ENCODE results near the gene NPPA. TPM values are rescaled to one million over a fixed set of nuclear protein-coding genes. Genes with fewer than 3 reads are reported as not detected.

The NPPA gene
- total RNA-seq, 2 experiments from 2014 or later = not detected

GRCh38 chr1:11869104-11869503, 21.5 kb upstream of the NPPA start:
- Mint-ChIP-seq H3K4me3 (no peak overlapping the region), H3K27me3 (peaks cover 19% of the 10 kb centered on the region), H3K4me1 (no peaks in the 10 kb centered on the region), H3K9me3 (no peaks in the 10 kb centered on the region), H3K36me3 (ENCODE audit: low read depth) (no peaks in the 10 kb centered on the region), H3K27ac (no peak overlapping the region)
- no peak for DNase-seq
- ChIA-PET CTCF (interaction anchor here (0.8 kb wide), 1 partner anchor 24 kb away, joined by 3 read pairs; no protein-coding TSS in a partner anchor), POLR2A (interaction anchor here (1.6 kb wide), 1 partner anchor 39 kb away, joined by 7 read pairs; no protein-coding TSS in a partner anchor)

GRCh38 chr1:11868331-11868980, 20.9 kb upstream of the NPPA start:
- ChIA-PET POLR2A (interaction anchor here (1.6 kb wide), 1 partner anchor 39 kb away, joined by 7 read pairs; no protein-coding TSS in a partner anchor), CTCF (interaction anchor here (0.6 kb wide), 1 partner anchor 100 kb away, joined by 3 read pairs; no protein-coding TSS in a partner anchor)
- Mint-ChIP-seq H3K4me1 (no peaks in the 10 kb centered on the region), H3K27ac (no peak overlapping the region), H3K36me3 (ENCODE audit: low read depth) (no peaks in the 10 kb centered on the region), H3K4me3 (no peak overlapping the region), H3K27me3 (peaks cover 18% of the 10 kb centered on the region), H3K9me3 (no peaks in the 10 kb centered on the region)
- no peak for DNase-seq

GRCh38 chr1:11862890-11863289, 15.3 kb upstream of the NPPA start:
- Mint-ChIP-seq H3K27ac (no peak overlapping the region), H3K4me1 (no peaks in the 10 kb centered on the region), H3K9me3 (no peaks in the 10 kb centered on the region), H3K27me3 (peaks cover 50% of the 10 kb centered on the region), H3K4me3 (no peak overlapping the region), H3K36me3 (ENCODE audit: low read depth) (no peaks in the 10 kb centered on the region)
- ChIA-PET CTCF (interaction anchor here (0.6 kb wide), 1 partner anchor 17 kb away, joined by 3 read pairs; no protein-coding TSS in a partner anchor), POLR2A (no interaction called here)
- no peak for DNase-seq

GRCh38 chr1:11860587-11860986, 13.0 kb upstream of the NPPA start:
- no peaks in the 10 kb centered on the region for H3K9me3 Mint-ChIP-seq
- CTCF ChIA-PET = interaction anchor here (0.9 kb wide), 1 partner anchor 14 kb away, joined by 4 read pairs; no protein-coding TSS in a partner anchor
- POLR2A ChIA-PET = interaction anchor here (0.9 to 2.0 kb wide), 2 partner anchors 48 to 50 kb away, joined by 3 to 14 read pairs; no protein-coding TSS in a partner anchor
- no peak overlapping the region for H3K27ac Mint-ChIP-seq
- no peak for DNase-seq
- H3K4me3 Mint-ChIP-seq = no peak overlapping the region
- peaks cover 59% of the 10 kb centered on the region for H3K27me3 Mint-ChIP-seq
- H3K36me3 Mint-ChIP-seq (ENCODE audit: low read depth) = no peaks in the 10 kb centered on the region
- H3K4me1 Mint-ChIP-seq = no peaks in the 10 kb centered on the region

GRCh38 chr1:11860083-11860482, 12.5 kb upstream of the NPPA start:
- ChIA-PET POLR2A (interaction anchor here (0.9 to 2.0 kb wide), 2 partner anchors 48 to 50 kb away, joined by 3 to 14 read pairs; no protein-coding TSS in a partner anchor), CTCF (no interaction called here)
- Mint-ChIP-seq H3K27ac (no peak overlapping the region), H3K36me3 (ENCODE audit: low read depth) (no peaks in the 10 kb centered on the region), H3K27me3 (peaks cover 59% of the 10 kb centered on the region), H3K9me3 (no peaks in the 10 kb centered on the region), H3K4me3 (no peak overlapping the region), H3K4me1 (no peaks in the 10 kb centered on the region)
- no peak for DNase-seq

GRCh38 chr1:11858968-11859871, 11.6 kb upstream of the NPPA start:
- H3K4me3 Mint-ChIP-seq = no peak overlapping the region
- ChIA-PET CTCF (no interaction called here), POLR2A (interaction anchor here (2.0 kb wide), 1 partner anchor 49 kb away, joined by 14 read pairs; no protein-coding TSS in a partner anchor)
- DNase-seq = peak; percentile 73
- no peaks in the 10 kb centered on the region for H3K36me3 Mint-ChIP-seq (ENCODE audit: low read depth)
- no peaks in the 10 kb centered on the region for H3K9me3 Mint-ChIP-seq
- H3K27me3 Mint-ChIP-seq = peaks cover 58% of the 10 kb centered on the region
- no peaks in the 10 kb centered on the region for H3K4me1 Mint-ChIP-seq
- no peak overlapping the region for H3K27ac Mint-ChIP-seq

- POLR2A ChIA-PET = interaction anchor here (2.0 kb wide), 1 partner anchor 50 kb away, joined by 14 read pairs; no protein-coding TSS in a partner anchor
Observed at GRCh38 chr1:11858613-11858967, 11.0 kb upstream of the NPPA start, which contains the start of gene NPPB. Gene NPPB (minus strand): TSS chr1:11858945. CDS start chr1:11858833, 112 bp downstream.

GRCh38 chr1:11858158-11858557, 10.6 kb upstream of the NPPA start:
- no peaks in the 10 kb centered on the region for H3K36me3 Mint-ChIP-seq (ENCODE audit: low read depth)
- H3K27me3 Mint-ChIP-seq = peaks cover 61% of the 10 kb centered on the region
- ChIA-PET POLR2A (no interaction called here), CTCF (no interaction called here)
- H3K4me3 Mint-ChIP-seq = no peak overlapping the region
- no peak for DNase-seq
- no peaks in the 10 kb centered on the region for H3K4me1 Mint-ChIP-seq
- no peak overlapping the region for H3K27ac Mint-ChIP-seq
- no peaks in the 10 kb centered on the region for H3K9me3 Mint-ChIP-seq

More at GRCh38 chr1:11858613-11858967, 11.0 kb upstream of the NPPA start, which contains the start of gene NPPB:
- H3K27me3 Mint-ChIP-seq = peaks cover 61% of the 10 kb centered on the region
- no peaks in the 10 kb centered on the region for H3K9me3 Mint-ChIP-seq
- no peaks in the 10 kb centered on the region for H3K4me1 Mint-ChIP-seq
- no peak within 1 kb of the TSS for H3K4me3 Mint-ChIP-seq
- H3K27ac Mint-ChIP-seq = no peak within 1 kb of the TSS
- CTCF ChIA-PET = no interaction called here
- no peaks in the 10 kb centered on the region for H3K36me3 Mint-ChIP-seq (ENCODE audit: low read depth)
- no peak for DNase-seq

- H3K27me3 Mint-ChIP-seq = peaks cover 61% of the 10 kb centered on the region
- no peaks in the 10 kb centered on the region for H3K4me1 Mint-ChIP-seq
- no peaks in the 10 kb centered on the region for H3K36me3 Mint-ChIP-seq (ENCODE audit: low read depth)
- ChIA-PET CTCF (interaction anchor here (1.2 kb wide), 1 partner anchor 11 kb away, joined by 3 read pairs; no protein-coding TSS in a partner anchor), POLR2A (interaction anchor here (2.3 kb wide), 1 partner anchor 51 kb away, joined by 11 read pairs; no protein-coding TSS in a partner anchor)
- no peak for DNase-seq
- H3K27ac Mint-ChIP-seq = no peak overlapping the region
- no peak overlapping the region for H3K4me3 Mint-ChIP-seq
- no peaks in the 10 kb centered on the region for H3K9me3 Mint-ChIP-seq
Observed at GRCh38 chr1:11857164-11857851, 9.7 kb upstream of the NPPA start.

GRCh38 chr1:11856698-11857097, 9.1 kb upstream of the NPPA start:
- no peak overlapping the region for H3K4me3 Mint-ChIP-seq
- H3K36me3 Mint-ChIP-seq (ENCODE audit: low read depth) = no peaks in the 10 kb centered on the region
- H3K27me3 Mint-ChIP-seq = peaks cover 58% of the 10 kb centered on the region
- no peaks in the 10 kb centered on the region for H3K9me3 Mint-ChIP-seq
- H3K4me1 Mint-ChIP-seq = no peaks in the 10 kb centered on the region
- ChIA-PET POLR2A (interaction anchor here (2.3 kb wide), 1 partner anchor 51 kb away, joined by 11 read pairs; no protein-coding TSS in a partner anchor), CTCF (interaction anchor here (1.2 kb wide), 1 partner anchor 10 kb away, joined by 3 read pairs; no protein-coding TSS in a partner anchor)
- no peak for DNase-seq
- H3K27ac Mint-ChIP-seq = no peak overlapping the region

- Mint-ChIP-seq H3K36me3 (ENCODE audit: low read depth) (no peaks in the 10 kb centered on the region), H3K4me3 (no peak overlapping the region), H3K27ac (no peak overlapping the region), H3K27me3 (peaks cover 51% of the 10 kb centered on the region), H3K4me1 (no peaks in the 10 kb centered on the region), H3K9me3 (no peaks in the 10 kb centered on the region)
- no peak for DNase-seq
- CTCF ChIA-PET = no interaction called here
- POLR2A ChIA-PET = interaction anchor here (1.3 to 2.3 kb wide), 2 partner anchors 53 to 54 kb away, joined by 5 to 11 read pairs; no protein-coding TSS in a partner anchor
Observed at GRCh38 chr1:11855430-11855829, 7.8 kb upstream of the NPPA start.

- no peak overlapping the region for H3K4me3 Mint-ChIP-seq
- H3K9me3 Mint-ChIP-seq = no peaks in the 10 kb centered on the region
- H3K36me3 Mint-ChIP-seq (ENCODE audit: low read depth) = no peaks in the 10 kb centered on the region
- H3K4me1 Mint-ChIP-seq = no peaks in the 10 kb centered on the region
- H3K27me3 Mint-ChIP-seq = peaks cover 42% of the 10 kb centered on the region
- CTCF ChIA-PET = no interaction called here
- POLR2A ChIA-PET = interaction anchor here (0.7 kb wide), 1 partner anchor 103 kb away, joined by 3 read pairs; no protein-coding TSS in a partner anchor
- no peak for DNase-seq
- H3K27ac Mint-ChIP-seq = no peak overlapping the region
Observed at GRCh38 chr1:11854519-11854918, 6.9 kb upstream of the NPPA start.
